Loucy (cell line): ENCODE results near the gene SPECC1.

Experiments used
- CTCF ChIP-seq: fragments of 200-600 bp; sonication (generic); conservative IDR thresholded peaks from 2 replicates; pipeline ENCODE4 v1.5.1; 2014; ENCODE audit warnings: mild to moderate bottlenecking, antibody characterized with exemption, low read length
- EZH2phosphoT487 ChIP-seq: fragments of 200-600 bp; IDR thresholded peaks from 2 replicates; pipeline ENCODE4 v1.6.1; 2018; ENCODE audit warnings: antibody characterized with exemption, mild to moderate bottlenecking, moderate library complexity, borderline replicate concordance

- TF ChIP-seq CTCF: no peak
- no peak for TF ChIP-seq EZH2phosphoT487
Observed at GRCh38 chr17:19991252-19991885, 17.8 kb upstream of the SPECC1 start.
